ENCODE measurements around the gene WFDC5. TPM values are rescaled to one million over a fixed set of nuclear protein-coding genes. Genes with fewer than 3 reads are reported as not detected.
"Not testable (repeated sequence)": the region's sequence is repeated elsewhere in the genome, so short reads cannot be mapped to it uniquely, and the experiment has no call there.

Gene WFDC5
- 0.52 TPM for total RNA-seq
- 6.1 TPM for polyA plus RNA-seq
- long read RNA-seq, donor 1 = 0 reads
- long read RNA-seq, donor 2 = 0 reads
- long read RNA-seq, donor 3 = 0 reads
- long read RNA-seq, donor 4 = 0 reads
- long read RNA-seq, donor 5, partial matches to known transcripts = 0 of 1 reads
- long read RNA-seq, donor 5, other reads (novel, unspliced or antisense) = 0 of 1 reads
- long read RNA-seq, donor 6 = 0 reads
- long read RNA-seq, donor 7 = 0 reads
- long read RNA-seq, donor 8 = 0 reads
- long read RNA-seq, donor 9 = 0 reads
- long read RNA-seq, donor 10 = 0 reads

GRCh38 chr20:45114465-45115385, at the start of gene WFDC5:
Gene WFDC5 (minus strand): TSS chr20:45115174. CDS start chr20:45115083, 91 bp downstream.
- Histone ChIP-seq H3K9me3 (ENCODE audit: control insufficient read depth in 2 of 2, insufficient read depth in 1 of 2, low read length in 1 of 2) (no peaks in the 10 kb centered on the region), H3K27ac (ENCODE audit: low read depth in 1 of 2, low read length in 1 of 2) (no peak within 1 kb of the TSS), H3K4me1 (ENCODE audit: control insufficient read depth in 2 of 2, insufficient read depth in 2 of 2, low read length in 2 of 2) (no peaks in the 10 kb centered on the region), H3K27me3 (ENCODE audit: control insufficient read depth in 2 of 2, insufficient read depth in 1 of 2, low read length in 1 of 2) (peaks cover 0 to 18% of the 10 kb centered on the region in 2 donors), H3K36me3 (ENCODE audit: control insufficient read depth in 2 of 2, insufficient read depth in 2 of 2, low read length in 1 of 2) (no peaks in the 10 kb centered on the region), H3K4me3 (ENCODE audit: low read length in 2 of 2) (no peak within 1 kb of the TSS)
- WGBS = 65% methylated on average over 16 of the region's 16 CpGs
- no peak for DNase-seq (ENCODE audit: low read depth in 6 of 9, low spot score in 9 of 9)

- H3K27me3 ChIP-seq (ENCODE audit: control insufficient read depth in 2 of 2, insufficient read depth in 1 of 2, low read length in 1 of 2) = no peaks in the 10 kb centered on the region
- H3K4me3 ChIP-seq (ENCODE audit: low read length in 2 of 2) = no peak overlapping the region
- H3K36me3 ChIP-seq (ENCODE audit: control insufficient read depth in 2 of 2, insufficient read depth in 2 of 2, low read length in 1 of 2) = no peaks in the 10 kb centered on the region
- H3K9me3 ChIP-seq (ENCODE audit: control insufficient read depth in 2 of 2, insufficient read depth in 1 of 2, low read length in 1 of 2) = no peaks in the 10 kb centered on the region
- H3K4me1 ChIP-seq (ENCODE audit: control insufficient read depth in 2 of 2, insufficient read depth in 2 of 2, low read length in 2 of 2) = no peaks in the 10 kb centered on the region
- 68% methylated on average over 1 of the region's 1 CpG for WGBS
- no peak overlapping the region for H3K27ac ChIP-seq (ENCODE audit: low read depth in 1 of 2, low read length in 1 of 2)
- DNase-seq (ENCODE audit: low read depth in 6 of 9, low spot score in 9 of 9) = no peak
Observed at GRCh38 chr20:45163083-45163803, 48.3 kb upstream of the WFDC5 start.

GRCh38 chr20:45157962-45158361, 43.0 kb upstream of the WFDC5 start:
- WGBS = 60% methylated on average over 1 of the region's 1 CpG
- H3K9me3 ChIP-seq (ENCODE audit: control insufficient read depth in 2 of 2, insufficient read depth in 1 of 2, low read length in 1 of 2) = no peaks in the 10 kb centered on the region
- H3K27me3 ChIP-seq (ENCODE audit: control insufficient read depth in 2 of 2, insufficient read depth in 1 of 2, low read length in 1 of 2) = no peaks in the 10 kb centered on the region
- no peak for DNase-seq (ENCODE audit: low read depth in 6 of 9, low spot score in 9 of 9)
- H3K4me3 ChIP-seq (ENCODE audit: low read length in 2 of 2) = no peak overlapping the region
- H3K4me1 ChIP-seq (ENCODE audit: control insufficient read depth in 2 of 2, insufficient read depth in 2 of 2, low read length in 2 of 2) = no peaks in the 10 kb centered on the region
- no peaks in the 10 kb centered on the region for H3K36me3 ChIP-seq (ENCODE audit: control insufficient read depth in 2 of 2, insufficient read depth in 2 of 2, low read length in 1 of 2)
- no peak overlapping the region for H3K27ac ChIP-seq (ENCODE audit: low read depth in 1 of 2, low read length in 1 of 2)

- Histone ChIP-seq H3K4me1 (ENCODE audit: control insufficient read depth in 2 of 2, insufficient read depth in 2 of 2, low read length in 2 of 2) (no peaks in the 10 kb centered on the region), H3K27ac (ENCODE audit: low read depth in 1 of 2, low read length in 1 of 2) (no peak overlapping the region), H3K4me3 (ENCODE audit: low read length in 2 of 2) (no peak overlapping the region), H3K9me3 (ENCODE audit: control insufficient read depth in 2 of 2, insufficient read depth in 1 of 2, low read length in 1 of 2) (no peaks in the 10 kb centered on the region), H3K36me3 (ENCODE audit: control insufficient read depth in 2 of 2, insufficient read depth in 2 of 2, low read length in 1 of 2) (no peaks in the 10 kb centered on the region), H3K27me3 (ENCODE audit: control insufficient read depth in 2 of 2, insufficient read depth in 1 of 2, low read length in 1 of 2) (no peaks in the 10 kb centered on the region)
- DNase-seq (ENCODE audit: low read depth in 6 of 9, low spot score in 9 of 9) = no peak
- WGBS = 49% methylated on average over 2 of the region's 2 CpGs
Observed at GRCh38 chr20:45156713-45157112, 41.7 kb upstream of the WFDC5 start.

GRCh38 chr20:45154794-45155193, 39.8 kb upstream of the WFDC5 start:
- H3K4me3 ChIP-seq (ENCODE audit: low read length in 2 of 2); H3K27me3 ChIP-seq (ENCODE audit: control insufficient read depth in 2 of 2, insufficient read depth in 1 of 2, low read length in 1 of 2); H3K36me3 ChIP-seq (ENCODE audit: control insufficient read depth in 2 of 2, insufficient read depth in 2 of 2, low read length in 1 of 2); H3K9me3 ChIP-seq (ENCODE audit: control insufficient read depth in 2 of 2, insufficient read depth in 1 of 2, low read length in 1 of 2); H3K4me1 ChIP-seq (ENCODE audit: control insufficient read depth in 2 of 2, insufficient read depth in 2 of 2, low read length in 2 of 2); H3K27ac ChIP-seq (ENCODE audit: low read depth in 1 of 2, low read length in 1 of 2); DNase-seq (ENCODE audit: low read depth in 6 of 9, low spot score in 9 of 9): not testable (repeated sequence)
- WGBS = 98% methylated on average over 1 of the region's 1 CpG

GRCh38 chr20:45154183-45154582, 39.2 kb upstream of the WFDC5 start:
- Histone ChIP-seq H3K36me3 (ENCODE audit: control insufficient read depth in 2 of 2, insufficient read depth in 2 of 2, low read length in 1 of 2) (no peaks in the 10 kb centered on the region), H3K4me1 (ENCODE audit: control insufficient read depth in 2 of 2, insufficient read depth in 2 of 2, low read length in 2 of 2) (no peaks in the 10 kb centered on the region), H3K9me3 (ENCODE audit: control insufficient read depth in 2 of 2, insufficient read depth in 1 of 2, low read length in 1 of 2) (no peaks in the 10 kb centered on the region), H3K27ac (ENCODE audit: low read depth in 1 of 2, low read length in 1 of 2) (no peak overlapping the region), H3K27me3 (ENCODE audit: control insufficient read depth in 2 of 2, insufficient read depth in 1 of 2, low read length in 1 of 2) (no peaks in the 10 kb centered on the region), H3K4me3 (ENCODE audit: low read length in 2 of 2) (no peak overlapping the region)
- no peak for DNase-seq (ENCODE audit: low read depth in 6 of 9, low spot score in 9 of 9)
- 87% methylated on average over 3 of the region's 3 CpGs for WGBS

- H3K4me1 ChIP-seq (ENCODE audit: control insufficient read depth in 2 of 2, insufficient read depth in 2 of 2, low read length in 2 of 2) = no peaks in the 10 kb centered on the region
- no peaks in the 10 kb centered on the region for H3K27me3 ChIP-seq (ENCODE audit: control insufficient read depth in 2 of 2, insufficient read depth in 1 of 2, low read length in 1 of 2)
- H3K36me3 ChIP-seq (ENCODE audit: control insufficient read depth in 2 of 2, insufficient read depth in 2 of 2, low read length in 1 of 2) = no peaks in the 10 kb centered on the region
- no peaks in the 10 kb centered on the region for H3K9me3 ChIP-seq (ENCODE audit: control insufficient read depth in 2 of 2, insufficient read depth in 1 of 2, low read length in 1 of 2)
- H3K27ac ChIP-seq (ENCODE audit: low read depth in 1 of 2, low read length in 1 of 2) = no peak overlapping the region
- DNase-seq (ENCODE audit: low read depth in 6 of 9, low spot score in 9 of 9) = peak in 2 of 9 donors; percentile 2 to 16
- 94% methylated on average over 1 of the region's 1 CpG for WGBS
- no peak overlapping the region for H3K4me3 ChIP-seq (ENCODE audit: low read length in 2 of 2)
Observed at GRCh38 chr20:45153752-45154151, 38.8 kb upstream of the WFDC5 start.

- WGBS = 91% methylated on average over 3 of the region's 3 CpGs
- no peak overlapping the region for H3K27ac ChIP-seq (ENCODE audit: low read depth in 1 of 2, low read length in 1 of 2)
- no peak for DNase-seq (ENCODE audit: low read depth in 6 of 9, low spot score in 9 of 9)
- H3K4me3 ChIP-seq (ENCODE audit: low read length in 2 of 2) = no peak overlapping the region
- H3K4me1 ChIP-seq (ENCODE audit: control insufficient read depth in 2 of 2, insufficient read depth in 2 of 2, low read length in 2 of 2) = no peaks in the 10 kb centered on the region
- H3K36me3 ChIP-seq (ENCODE audit: control insufficient read depth in 2 of 2, insufficient read depth in 2 of 2, low read length in 1 of 2) = no peaks in the 10 kb centered on the region
- H3K27me3 ChIP-seq (ENCODE audit: control insufficient read depth in 2 of 2, insufficient read depth in 1 of 2, low read length in 1 of 2) = no peaks in the 10 kb centered on the region
- no peaks in the 10 kb centered on the region for H3K9me3 ChIP-seq (ENCODE audit: control insufficient read depth in 2 of 2, insufficient read depth in 1 of 2, low read length in 1 of 2)
Observed at GRCh38 chr20:45153147-45153546, 38.2 kb upstream of the WFDC5 start.

GRCh38 chr20:45152405-45152804, 37.4 kb upstream of the WFDC5 start:
- Histone ChIP-seq H3K4me3 (ENCODE audit: low read length in 2 of 2) (no peak overlapping the region), H3K9me3 (ENCODE audit: control insufficient read depth in 2 of 2, insufficient read depth in 1 of 2, low read length in 1 of 2) (no peaks in the 10 kb centered on the region), H3K27me3 (ENCODE audit: control insufficient read depth in 2 of 2, insufficient read depth in 1 of 2, low read length in 1 of 2) (no peaks in the 10 kb centered on the region), H3K4me1 (ENCODE audit: control insufficient read depth in 2 of 2, insufficient read depth in 2 of 2, low read length in 2 of 2) (no peaks in the 10 kb centered on the region), H3K27ac (ENCODE audit: low read depth in 1 of 2, low read length in 1 of 2) (no peak overlapping the region), H3K36me3 (ENCODE audit: control insufficient read depth in 2 of 2, insufficient read depth in 2 of 2, low read length in 1 of 2) (no peaks in the 10 kb centered on the region)
- DNase-seq (ENCODE audit: low read depth in 6 of 9, low spot score in 9 of 9) = no peak
- 87% methylated on average over 2 of the region's 2 CpGs for WGBS

All from thymus (tissue), 14 donors.